Measurements from ENCODE around the gene IRF2BPL. TPM values are rescaled to one million over a fixed set of nuclear protein-coding genes. Genes with fewer than 3 reads are reported as not detected.

Gene IRF2BPL
- total and polyA plus RNA-seq, 12 donors, result 6.5 to 104 (median 82.5) TPM

DNA sequence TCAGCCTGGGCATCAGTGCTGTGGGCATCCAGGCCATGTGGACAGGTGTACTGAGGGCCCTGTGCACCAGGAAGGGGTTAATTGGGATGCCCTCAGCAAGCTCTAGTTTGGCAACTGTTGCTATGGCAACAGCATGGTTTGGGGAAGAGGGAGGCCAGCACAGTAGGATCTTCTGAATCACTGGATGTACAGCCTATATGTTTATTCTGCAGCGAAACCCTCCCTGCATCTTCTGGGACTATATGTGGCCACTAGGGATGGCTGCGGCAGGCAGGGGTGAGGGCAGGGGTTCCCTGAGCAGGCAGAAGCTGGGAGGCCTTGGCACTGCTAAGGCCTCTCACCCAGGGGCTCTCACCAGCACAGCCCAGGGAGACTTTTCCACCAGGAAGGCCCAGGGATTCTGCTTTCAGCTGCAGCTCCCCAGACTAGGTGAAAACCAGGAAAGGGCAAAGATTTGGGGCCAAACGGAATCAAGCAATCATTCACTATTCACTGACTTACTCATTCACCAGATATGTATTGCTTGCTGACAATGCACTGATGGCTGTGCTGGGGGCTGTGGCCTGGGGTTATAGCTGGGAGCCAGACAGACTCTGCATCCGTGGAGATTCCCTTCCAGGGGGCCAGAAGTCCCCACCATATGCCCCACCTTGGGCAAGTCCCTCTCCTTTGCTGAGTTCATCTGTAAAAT is 42.8 kb downstream of the IRF2BPL start:
- H3K27me3 ChIP-seq, result no peaks in the 10 kb centered on the region
- DNase-seq, result no peak
- H3K36me3 ChIP-seq (replicated peaks in 1 of 2), result no peaks in the 10 kb centered on the region
- H3K4me1 ChIP-seq (replicated peaks in 1 of 2), result no peaks in the 10 kb centered on the region
- TF ChIP-seq, protein P1, sequence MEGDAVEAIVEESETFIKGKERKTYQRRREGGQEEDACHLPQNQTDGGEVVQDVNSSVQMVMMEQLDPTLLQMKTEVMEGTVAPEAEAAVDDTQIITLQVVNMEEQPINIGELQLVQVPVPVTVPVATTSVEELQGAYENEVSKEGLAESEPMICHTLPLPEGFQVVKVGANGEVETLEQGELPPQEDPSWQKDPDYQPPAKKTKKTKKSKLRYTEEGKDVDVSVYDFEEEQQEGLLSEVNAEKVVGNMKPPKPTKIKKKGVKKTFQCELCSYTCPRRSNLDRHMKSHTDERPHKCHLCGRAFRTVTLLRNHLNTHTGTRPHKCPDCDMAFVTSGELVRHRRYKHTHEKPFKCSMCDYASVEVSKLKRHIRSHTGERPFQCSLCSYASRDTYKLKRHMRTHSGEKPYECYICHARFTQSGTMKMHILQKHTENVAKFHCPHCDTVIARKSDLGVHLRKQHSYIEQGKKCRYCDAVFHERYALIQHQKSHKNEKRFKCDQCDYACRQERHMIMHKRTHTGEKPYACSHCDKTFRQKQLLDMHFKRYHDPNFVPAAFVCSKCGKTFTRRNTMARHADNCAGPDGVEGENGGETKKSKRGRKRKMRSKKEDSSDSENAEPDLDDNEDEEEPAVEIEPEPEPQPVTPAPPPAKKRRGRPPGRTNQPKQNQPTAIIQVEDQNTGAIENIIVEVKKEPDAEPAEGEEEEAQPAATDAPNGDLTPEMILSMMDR (IDR thresholded peaks at IDR 0.05), result no peak
- no peak for TF ChIP-seq POLR2A (IDR thresholded peaks at IDR 0.05)
- no peaks in the 10 kb centered on the region for H3K9me3 ChIP-seq (replicated peaks in 1 of 3)
- H3K4me3 ChIP-seq, result no peak overlapping the region
- 88 to 97% (median 91%) methylated on average over 2 to 4 of the region's 4 CpGs for WGBS, 4 donors
- no peak overlapping the region for H3K27ac ChIP-seq
- intact Hi-C loops (cut with DNase I), result no loop called here

DNA sequence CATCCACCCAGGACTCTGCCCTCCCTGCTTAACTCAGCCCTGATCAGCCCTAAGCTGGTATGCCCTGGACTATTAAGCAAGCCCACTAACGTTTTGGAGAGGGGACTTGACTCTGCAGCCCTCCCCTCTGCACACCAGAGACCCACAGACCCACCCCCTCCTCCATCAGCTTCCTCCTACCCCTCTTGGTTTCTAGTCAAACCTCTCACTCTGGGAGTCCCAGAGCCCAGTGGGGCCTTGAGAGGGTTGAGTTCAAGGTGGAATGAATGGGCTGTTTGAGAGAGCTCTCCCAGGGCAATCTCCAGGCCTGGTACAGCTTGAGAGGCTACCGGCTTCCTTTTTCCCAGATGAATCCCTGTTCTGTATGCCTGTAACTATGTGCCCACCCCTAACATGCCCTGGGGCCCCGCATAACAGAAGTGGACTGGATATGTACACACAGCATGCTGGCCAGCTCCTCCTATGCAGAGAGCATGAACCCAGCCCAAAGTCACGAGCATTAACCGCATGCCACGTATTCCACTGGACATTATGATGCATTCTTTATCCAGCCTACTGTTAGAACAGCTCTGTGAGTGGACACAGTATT is 43.6 kb downstream of the IRF2BPL start:
- TF ChIP-seq, protein P1 (IDR thresholded peaks at IDR 0.05), result no peak
- no peak for TF ChIP-seq POLR2A (IDR thresholded peaks at IDR 0.05)
- intact Hi-C loops (cut with DNase I), result no loop called here
- Histone ChIP-seq H3K36me3 (replicated peaks in 1 of 2) (no peaks in the 10 kb centered on the region), H3K4me3 (no peak overlapping the region), H3K27ac (no peak overlapping the region), H3K9me3 (replicated peaks in 1 of 3) (no peaks in the 10 kb centered on the region), H3K4me1 (replicated peaks in 1 of 2) (no peaks in the 10 kb centered on the region), H3K27me3 (no peaks in the 10 kb centered on the region)
- 71 to 76% (median 74%) methylated on average over 6 of the region's 6 CpGs for WGBS, 4 donors
- DNase-seq, result no peak

DNA sequence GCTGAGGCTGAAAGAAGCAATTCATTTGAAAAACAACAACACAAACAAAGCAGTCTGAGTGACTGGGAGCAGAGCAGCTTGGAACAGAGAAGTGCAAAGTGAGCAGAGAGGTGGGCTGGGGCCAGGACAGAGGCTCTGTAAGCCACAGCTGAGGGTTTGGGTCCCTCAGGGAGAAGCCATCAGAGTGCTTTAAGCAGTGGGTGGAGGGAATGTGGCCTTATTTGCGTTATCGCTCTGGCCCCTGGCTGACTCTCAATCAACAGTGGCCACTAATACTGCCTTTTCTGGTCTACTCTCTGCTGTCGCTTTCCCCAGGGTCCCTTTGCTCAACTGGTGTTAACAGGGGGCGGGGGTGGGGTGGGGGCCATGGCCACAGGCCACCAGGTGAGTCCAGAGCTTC is 44.2 kb downstream of the IRF2BPL start:
- Histone ChIP-seq H3K27ac (no peak overlapping the region), H3K27me3 (no peaks in the 10 kb centered on the region), H3K36me3 (replicated peaks in 1 of 2) (no peaks in the 10 kb centered on the region), H3K9me3 (replicated peaks in 1 of 3) (no peaks in the 10 kb centered on the region), H3K4me3 (no peak overlapping the region), H3K4me1 (replicated peaks in 1 of 2) (no peaks in the 10 kb centered on the region)
- no peak for DNase-seq
- WGBS, 4 donors, result 63 to 91% (median 88%) methylated on average over 4 of the region's 4 CpGs
- intact Hi-C loops (cut with DNase I), result no loop called here
- TF ChIP-seq, protein P1 (IDR thresholded peaks at IDR 0.05), result no peak
- no peak for TF ChIP-seq POLR2A (IDR thresholded peaks at IDR 0.05)

DNA sequence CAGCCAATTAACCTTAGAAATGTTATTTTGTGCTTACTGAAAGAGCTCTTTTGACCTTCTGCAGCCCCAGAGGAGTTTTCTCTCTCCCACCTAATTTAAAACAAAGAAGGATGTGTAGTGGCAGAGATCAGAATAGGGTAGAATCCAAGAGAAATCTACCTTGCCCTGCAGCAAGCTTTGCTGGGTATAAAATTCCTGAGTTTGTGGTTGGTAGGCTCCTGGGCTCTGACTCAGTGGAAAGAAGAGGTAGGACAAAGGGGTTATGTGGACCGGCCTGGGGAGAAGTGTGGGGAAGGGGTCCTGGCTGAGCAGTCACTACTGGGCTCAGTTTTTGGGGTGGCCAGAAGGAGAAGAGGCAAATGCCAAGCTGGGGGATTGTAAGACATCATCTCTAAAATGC is 46.8 kb downstream of the IRF2BPL start:
- Histone ChIP-seq H3K4me1 (replicated peaks in 1 of 2) (no peaks in the 10 kb centered on the region), H3K36me3 (replicated peaks in 1 of 2) (no peaks in the 10 kb centered on the region), H3K4me3 (no peak overlapping the region), H3K27me3 (no peaks in the 10 kb centered on the region), H3K27ac (no peak overlapping the region), H3K9me3 (replicated peaks in 1 of 3) (no peaks in the 10 kb centered on the region)
- intact Hi-C loops (cut with DNase I), result no loop called here
- TF ChIP-seq, protein P1 (IDR thresholded peaks at IDR 0.05), result no peak
- TF ChIP-seq POLR2A (IDR thresholded peaks at IDR 0.05), result no peak
- WGBS, 4 donors, result 85 to 100% (median 90%) methylated on average over 1 of the region's 1 CpG
- no peak for DNase-seq

All from adrenal gland (tissue), 12 donors.